Right atrium auricular region (tissue), 2 donors: ENCODE results near the gene TAAR6. TPM values are rescaled to one million over a fixed set of nuclear protein-coding genes. Genes with fewer than 3 reads are reported as not detected.
"Not testable (repeated sequence)": the region's sequence is repeated elsewhere in the genome, so short reads cannot be mapped to it uniquely, and the experiment has no call there.

ENCODE experiments used
- DNase-seq: peaks from one replicate; pipeline ENCODE4 v3.0.0-alpha.2; 2019; ENCODE audit warnings: low spot score
- H3K27ac ChIP-seq, 2 donors: fragments of 200-600 bp; sonication (generic); 1 replicate in 1 of 2; 2 replicates in 1 of 2; pipeline ENCODE4 v1.5.1; 2016 to 2019
- H3K27me3 ChIP-seq, 2 donors: fragments of 200-600 bp; sonication (generic); one replicate each; pipeline versions ENCODE4 v1.5.1 to v1.6.0; 2017 to 2019
- H3K36me3 ChIP-seq: fragments of 200-600 bp; sonication (generic); one replicate; pipeline ENCODE4 v1.5.1; 2016
- H3K4me1 ChIP-seq, 2 donors: fragments of 200-600 bp; sonication (generic); one replicate each; pipeline versions ENCODE4 v1.5.1 to v1.6.0; 2017 to 2019
- H3K4me3 ChIP-seq, 2 donors: fragments of 200-600 bp; sonication (generic); 1 replicate in 1 of 2; 2 replicates in 1 of 2; pipeline ENCODE4 v1.5.1; 2017 to 2019; ENCODE audit warnings: mild to moderate bottlenecking in 1 of 2, moderate library complexity in 1 of 2
- H3K9me3 ChIP-seq, 2 donors: fragments of 200-600 bp; sonication (generic); one replicate each; pipeline ENCODE4 v1.5.1; 2019
- CTCF ChIP-seq, 2 donors: fragments of 200-600 bp; sonication (generic); IDR thresholded peaks; one replicate each; pipeline ENCODE4 v1.5.1; 2019; ENCODE audit warnings: antibody characterized with exemption in 2 of 2
- total RNA-seq, 2 donors: library from RNA; depleted of rRNA; stranded (reverse); fragments of >200 nt; gene quantifications; one replicate each; pipeline ENCODE4 v1.1.0, GENCODE V29; 2016

Gene TAAR6
- total RNA-seq, 2 donors from 2014 or later, result not detected

GRCh38 chr6:132551214-132551613, 18.9 kb upstream of the TAAR6 start:
- no peak overlapping the region for H3K4me3 ChIP-seq
- no peak overlapping the region for H3K27ac ChIP-seq
- no peaks in the 10 kb centered on the region for H3K4me1 ChIP-seq
- TF ChIP-seq CTCF (IDR thresholded peaks at IDR 0.05), result no peak
- no peaks in the 10 kb centered on the region for H3K36me3 ChIP-seq
- no peaks in the 10 kb centered on the region for H3K27me3 ChIP-seq
- H3K9me3 ChIP-seq, result no peaks in the 10 kb centered on the region
- no peak for DNase-seq

GRCh38 chr6:132552372-132552771, 17.8 kb upstream of the TAAR6 start, which contains the start of gene TAAR8:
Gene TAAR8, plus strand, starts transcription at chr6:132552672. Its CDS starts 21 bp downstream, at chr6:132552693.
- no peaks in the 10 kb centered on the region for H3K4me1 ChIP-seq
- DNase-seq, result no peak
- no peak within 1 kb of the TSS for H3K4me3 ChIP-seq
- no peak for TF ChIP-seq CTCF (IDR thresholded peaks at IDR 0.05)
- no peaks in the 10 kb centered on the region for H3K9me3 ChIP-seq
- no peaks in the 10 kb centered on the region for H3K27me3 ChIP-seq
- no peak within 1 kb of the TSS for H3K27ac ChIP-seq
- H3K36me3 ChIP-seq, result no peaks in the 10 kb centered on the region

GRCh38 chr6:132560087-132560486, 10.0 kb upstream of the TAAR6 start:
- not testable (repeated sequence) for H3K27me3 ChIP-seq, H3K4me3 ChIP-seq, H3K27ac ChIP-seq, H3K36me3 ChIP-seq, H3K4me1 ChIP-seq, DNase-seq, H3K9me3 ChIP-seq

GRCh38 chr6:132566404-132566803, 3.7 kb upstream of the TAAR6 start:
- Histone ChIP-seq H3K36me3 (no peaks in the 10 kb centered on the region), H3K4me1 (no peaks in the 10 kb centered on the region), H3K27ac (no peak overlapping the region), H3K9me3 (no peaks in the 10 kb centered on the region), H3K4me3 (no peak overlapping the region), H3K27me3 (no peaks in the 10 kb centered on the region)
- TF ChIP-seq CTCF (IDR thresholded peaks at IDR 0.05), result no peak
- DNase-seq, result no peak

GRCh38 chr6:132567566-132567965, 2.6 kb upstream of the TAAR6 start:
- no peak for TF ChIP-seq CTCF (IDR thresholded peaks at IDR 0.05)

GRCh38 chr6:132568611-132569010, 1.5 kb upstream of the TAAR6 start:
- Histone ChIP-seq H3K4me1 (no peaks in the 10 kb centered on the region), H3K36me3 (no peaks in the 10 kb centered on the region), H3K27ac (no peak overlapping the region), H3K27me3 (no peaks in the 10 kb centered on the region), H3K4me3 (no peak overlapping the region), H3K9me3 (no peaks in the 10 kb centered on the region)
- TF ChIP-seq CTCF (IDR thresholded peaks at IDR 0.05), result no peak
- DNase-seq, result no peak

More at GRCh38 chr6:132567566-132567965, 2.6 kb upstream of the TAAR6 start:
- Histone ChIP-seq H3K4me3 (no peak overlapping the region), H3K27ac (no peak overlapping the region), H3K36me3 (no peaks in the 10 kb centered on the region), H3K27me3 (no peaks in the 10 kb centered on the region), H3K4me1 (no peaks in the 10 kb centered on the region), H3K9me3 (no peaks in the 10 kb centered on the region)
- no peak for DNase-seq
